ENCODE results near the gene USO1.
A peak's percentile ranks its signal among the peaks of the same experiment; 100 is the strongest.

Gene USO1

GRCh38 chr4:75848171-75848760 lies 123.9 kb downstream of the USO1 start:
- peak; percentile 1 for DNase-seq

GRCh38 chr4:75848891-75849290 lies 124.5 kb downstream of the USO1 start:
- no peak for DNase-seq

GRCh38 chr4:75849461-75849860 lies 125.1 kb downstream of the USO1 start:
- DNase-seq: no peak

GRCh38 chr4:75858721-75859120 lies 134.3 kb downstream of the USO1 start:
- no peak for DNase-seq

GRCh38 chr4:75860606-75861005 lies 136.2 kb downstream of the USO1 start:
- no peak for DNase-seq
